WTC11 (cell line): Measurements from ENCODE around the gene ADK. TPM values are rescaled to one million over a fixed set of nuclear protein-coding genes. Genes with fewer than 3 reads are reported as not detected.
A peak's percentile ranks its signal among the peaks of the same experiment; 100 is the strongest.

Experiments used
- ATAC-seq: fragments of 200-7000 bp; cut with Tn5 transposase; 2 replicates; pipeline ENCODE4 v1.10.0; 2021; ENCODE audit warnings: mild to moderate bottlenecking, moderate library complexity
- CTCF ChIA-PET: fragments of 300-600 bp; sonication (Branson Sonifier 250); formaldehyde crosslinking; loops from one replicate; lab custom pipeline; 2021; ENCODE audit warnings: antibody characterized with exemption; lab: Charles Lee
- POLR2A ChIA-PET: fragments of 350-600 bp; sonication (Branson Sonifier 250); formaldehyde crosslinking; loops from one replicate; lab custom pipeline; 2021; ENCODE audit warnings: antibody characterized with exemption; lab: Charles Lee
- DNase-seq: peaks from one replicate; pipeline ENCODE4 v3.0.0; 2021; ENCODE audit warnings: low spot score
- H3K27ac Mint-ChIP-seq: 2 replicates; pipeline ENCODE4 v1.8.0; 2021; ENCODE audit warnings: mixed read lengths
- H3K27me3 Mint-ChIP-seq: 2 replicates; pipeline ENCODE4 v1.8.0; 2021; ENCODE audit warnings: low read depth, mild to moderate bottlenecking, moderate library complexity, mixed read lengths
- H3K36me3 Mint-ChIP-seq: 2 replicates; pipeline ENCODE4 v1.8.0; 2021; ENCODE audit warnings: mixed read lengths
- H3K4me1 Mint-ChIP-seq: 2 replicates; pipeline ENCODE4 v1.8.0; 2022; ENCODE audit warnings: mixed read lengths
- H3K4me3 Mint-ChIP-seq: 2 replicates; pipeline ENCODE4 v1.8.0; 2021; ENCODE audit warnings: mild to moderate bottlenecking, moderate library complexity, mixed read lengths
- H3K9me3 Mint-ChIP-seq: 2 replicates; pipeline ENCODE4 v1.8.0; 2021; ENCODE audit warnings: mixed read lengths
- EMX1 ChIP-seq: fragments of 250-450 bp; sonication (Bioruptor Pico); IDR thresholded peaks from 2 replicates; pipeline ENCODE4 v1.8.0; 2021; ENCODE audit warnings: mild to moderate bottlenecking
- ESRRA ChIP-seq: sonication (generic); formaldehyde crosslinking; IDR thresholded peaks from 2 replicates; pipeline ENCODE4 v1.8.1; 2022; ENCODE audit warnings: mild to moderate bottlenecking, missing genetic modification reagents, borderline replicate concordance
- ETV6 ChIP-seq: sonication (generic); formaldehyde crosslinking; IDR thresholded peaks from 2 replicates; pipeline ENCODE4 v1.8.1; 2022; ENCODE audit warnings: mild to moderate bottlenecking, missing genetic modification reagents
- FOXP1 ChIP-seq: sonication (generic); formaldehyde crosslinking; IDR thresholded peaks from 2 replicates; pipeline ENCODE4 v1.8.0; 2022; ENCODE audit warnings: missing genetic modification reagents, mild to moderate bottlenecking, moderate library complexity, borderline replicate concordance
- GABPB1 ChIP-seq: sonication (generic); formaldehyde crosslinking; IDR thresholded peaks from 2 replicates; pipeline ENCODE4 v1.8.1; 2023; ENCODE audit warnings: mild to moderate bottlenecking, missing genetic modification reagents
- HMGA2 ChIP-seq: fragments of 250-450 bp; sonication (Bioruptor Pico); IDR thresholded peaks from 2 replicates; pipeline ENCODE4 v1.4.0; 2021; ENCODE audit warnings: mild to moderate bottlenecking, moderate library complexity
- IRF2 ChIP-seq: sonication (generic); formaldehyde crosslinking; IDR thresholded peaks from 2 replicates; pipeline ENCODE4 v1.8.0; 2022; ENCODE audit warnings: low read depth, missing genetic modification reagents, borderline replicate concordance
- NR1H2 ChIP-seq: sonication (generic); formaldehyde crosslinking; IDR thresholded peaks from 2 replicates; pipeline ENCODE4 v1.9.0; 2021; ENCODE audit warnings: mild to moderate bottlenecking, moderate library complexity, missing genetic modification reagents
- SOX15 ChIP-seq: fragments of 250-450 bp; sonication (Bioruptor Pico); IDR thresholded peaks from 2 replicates; pipeline ENCODE4 v1.9.0; 2021; ENCODE audit warnings: mild to moderate bottlenecking
- SP1 ChIP-seq: sonication (generic); formaldehyde crosslinking; conservative IDR thresholded peaks from 2 replicates; pipeline ENCODE4 v1.8.1; 2022; ENCODE audit warnings: missing genetic modification reagents
- TEAD4 ChIP-seq: sonication (generic); formaldehyde crosslinking; IDR thresholded peaks from 2 replicates; pipeline ENCODE4 v1.8.0; 2022; ENCODE audit warnings: mild to moderate bottlenecking, missing genetic modification reagents
- TP53 ChIP-seq: sonication (generic); formaldehyde crosslinking; IDR thresholded peaks from 2 replicates; pipeline ENCODE4 v1.8.1; 2023; ENCODE audit warnings: mild to moderate bottlenecking, missing genetic modification reagents
- ZNF138 ChIP-seq: sonication (generic); formaldehyde crosslinking; conservative IDR thresholded peaks from 2 replicates; pipeline ENCODE4 v1.8.1; 2022; ENCODE audit warnings: mild to moderate bottlenecking, moderate library complexity, missing genetic modification reagents
- ZNF219 ChIP-seq: sonication (generic); formaldehyde crosslinking; IDR thresholded peaks from 2 replicates; pipeline ENCODE4 v1.8.0; 2023; ENCODE audit warnings: missing genetic modification reagents, mild to moderate bottlenecking, borderline replicate concordance
- total RNA-seq: library from RNA; stranded (reverse); gene quantifications from 3 replicates; pipeline ENCODE4 v1.2.3, GENCODE V29; 2021
- TF ChIP-seq, protein P1 (sequence below): sonication (generic); formaldehyde crosslinking; IDR thresholded peaks from 2 replicates; pipeline ENCODE4 v1.8.1; 2023; ENCODE audit warnings: mild to moderate bottlenecking, missing genetic modification reagents, moderate library complexity
- TF ChIP-seq, protein P2 (sequence below): sonication (generic); formaldehyde crosslinking; IDR thresholded peaks from 2 replicates; pipeline ENCODE4 v1.8.0; 2022; ENCODE audit warnings: mild to moderate bottlenecking, missing genetic modification reagents
- TF ChIP-seq, protein P3 (sequence below): fragments of 250-450 bp; sonication (Bioruptor Pico); IDR thresholded peaks from 2 replicates; pipeline ENCODE4 v1.9.0; 2021; ENCODE audit warnings: moderate library complexity, mild to moderate bottlenecking, inconsistent platforms, borderline replicate concordance
- TF ChIP-seq, protein P4 (sequence below): fragments of 250-450 bp; sonication (Bioruptor Pico); IDR thresholded peaks from 2 replicates; pipeline ENCODE4 v1.9.0; 2021; ENCODE audit warnings: mild to moderate bottlenecking, borderline replicate concordance
- TF ChIP-seq, protein P5 (sequence below): sonication (generic); formaldehyde crosslinking; IDR thresholded peaks from 2 replicates; pipeline ENCODE4 v1.8.0; 2022; ENCODE audit warnings: mild to moderate bottlenecking, missing genetic modification reagents
- TF ChIP-seq, protein P6 (sequence below): fragments of 250-450 bp; sonication (Bioruptor Pico); IDR thresholded peaks from 2 replicates; pipeline ENCODE4 v2.1.2; 2022; ENCODE audit warnings: mild to moderate bottlenecking, moderate library complexity
- TF ChIP-seq, protein P7 (sequence below): sonication (generic); formaldehyde crosslinking; IDR thresholded peaks from 2 replicates; pipeline ENCODE4 v1.8.0; 2022; ENCODE audit warnings: mild to moderate bottlenecking, missing genetic modification reagents
- TF ChIP-seq, protein P8 (sequence below): sonication (generic); formaldehyde crosslinking; IDR thresholded peaks from 2 replicates; pipeline ENCODE4 v1.8.1; 2022; ENCODE audit warnings: missing genetic modification reagents, borderline replicate concordance

ADK gene
- total RNA-seq, 1 experiment from 2014 or later = 32.7 TPM

DNA sequence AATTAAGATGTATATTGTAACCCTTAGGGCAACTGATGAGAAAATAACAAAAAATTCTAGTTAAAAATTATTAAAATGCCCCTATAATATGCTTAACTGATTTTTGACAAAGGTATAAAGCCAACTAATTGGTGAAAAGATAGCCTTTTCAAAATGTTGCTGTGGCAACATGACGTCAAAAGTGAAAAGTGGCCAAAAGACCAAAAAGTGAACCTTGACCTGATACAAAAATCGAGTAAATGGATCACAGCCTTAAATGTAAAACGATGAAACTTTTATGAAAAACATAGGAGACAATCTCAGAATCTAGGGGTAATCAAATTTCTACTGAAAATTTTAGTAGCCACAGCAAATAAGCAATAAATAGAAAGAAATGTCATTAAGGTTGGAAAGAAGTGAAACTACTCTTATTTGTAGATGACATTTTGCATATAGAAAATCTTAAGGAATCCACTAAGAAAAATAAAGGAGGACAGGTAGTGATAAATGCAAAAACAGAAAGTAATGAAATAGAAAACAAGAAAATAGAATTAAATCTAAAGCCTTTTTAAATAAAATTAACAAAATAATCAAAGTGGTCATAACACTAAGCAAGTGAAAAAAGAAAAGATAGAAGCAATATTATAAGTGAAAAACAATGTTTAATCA, 285.6 kb downstream of the ADK start (continued):
- TF ChIP-seq GABPB1 (CRISPR knock-in tag) = no peak
- no peak for TF ChIP-seq FOXP1 (CRISPR knock-in tag)
- TF ChIP-seq NR1H2 (CRISPR knock-in tag) = no peak
- no peak for TF ChIP-seq ESRRA (CRISPR knock-in tag)
- TF ChIP-seq, protein P1, sequence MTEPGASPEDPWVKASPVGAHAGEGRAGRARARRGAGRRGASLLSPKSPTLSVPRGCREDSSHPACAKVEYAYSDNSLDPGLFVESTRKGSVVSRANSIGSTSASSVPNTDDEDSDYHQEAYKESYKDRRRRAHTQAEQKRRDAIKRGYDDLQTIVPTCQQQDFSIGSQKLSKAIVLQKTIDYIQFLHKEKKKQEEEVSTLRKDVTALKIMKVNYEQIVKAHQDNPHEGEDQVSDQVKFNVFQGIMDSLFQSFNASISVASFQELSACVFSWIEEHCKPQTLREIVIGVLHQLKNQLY (CRISPR knock-in tag) = no peak
- TF ChIP-seq TP53 = no peak
- TF ChIP-seq, protein P2, sequence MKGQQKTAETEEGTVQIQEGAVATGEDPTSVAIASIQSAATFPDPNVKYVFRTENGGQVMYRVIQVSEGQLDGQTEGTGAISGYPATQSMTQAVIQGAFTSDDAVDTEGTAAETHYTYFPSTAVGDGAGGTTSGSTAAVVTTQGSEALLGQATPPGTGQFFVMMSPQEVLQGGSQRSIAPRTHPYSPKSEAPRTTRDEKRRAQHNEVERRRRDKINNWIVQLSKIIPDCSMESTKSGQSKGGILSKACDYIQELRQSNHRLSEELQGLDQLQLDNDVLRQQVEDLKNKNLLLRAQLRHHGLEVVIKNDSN = no peak

DNA sequence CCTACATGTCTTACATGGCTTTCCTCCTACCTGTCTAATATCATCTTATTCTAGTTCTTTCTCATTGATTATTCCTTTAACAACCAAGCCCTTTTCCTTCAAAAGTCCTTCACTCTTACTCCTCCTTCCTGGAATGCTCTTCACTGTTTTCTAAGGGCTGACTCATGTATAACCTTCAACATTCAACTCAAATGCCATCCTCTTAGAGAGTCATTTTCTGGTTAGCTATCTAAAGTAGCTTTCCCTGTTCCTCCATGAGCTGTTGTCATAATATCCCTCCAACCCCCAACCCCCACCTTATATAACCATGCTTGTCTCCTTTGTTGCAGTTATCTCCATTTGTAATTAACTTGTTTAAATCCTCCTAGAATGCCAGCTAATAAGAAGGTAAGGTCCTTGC, 286.8 kb downstream of the ADK start:
- POLR2A ChIA-PET = interaction anchor here (0.6 kb wide), 1 partner anchor 420 kb away, joined by 3 read pairs; no protein-coding TSS in a partner anchor
- ATAC-seq = no peak

More for the DNA sequence above, 286.8 kb downstream of the ADK start:
- TF ChIP-seq EMX1 (CRISPR knock-in tag) (no peak), TEAD4 (CRISPR knock-in tag) (no peak), NR1H2 (CRISPR knock-in tag) (no peak), ZNF138 (CRISPR knock-in tag) (no peak), IRF2 (CRISPR knock-in tag) (no peak), SOX15 (CRISPR knock-in tag) (no peak), SP1 (CRISPR knock-in tag) (no peak), ETV6 (CRISPR knock-in tag) (no peak), HMGA2 (CRISPR knock-in tag) (no peak), ZNF219 (no peak)
- TF ChIP-seq, protein P3, sequence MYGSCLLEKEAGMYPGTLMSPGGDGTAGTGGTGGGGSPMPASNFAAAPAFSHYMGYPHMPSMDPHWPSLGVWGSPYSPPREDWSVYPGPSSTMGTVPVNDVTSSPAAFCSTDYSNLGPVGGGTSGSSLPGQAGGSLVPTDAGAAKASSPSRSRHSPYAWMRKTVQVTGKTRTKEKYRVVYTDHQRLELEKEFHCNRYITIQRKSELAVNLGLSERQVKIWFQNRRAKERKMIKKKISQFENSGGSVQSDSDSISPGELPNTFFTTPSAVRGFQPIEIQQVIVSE (CRISPR knock-in tag) = no peak
- TF ChIP-seq, protein P4, sequence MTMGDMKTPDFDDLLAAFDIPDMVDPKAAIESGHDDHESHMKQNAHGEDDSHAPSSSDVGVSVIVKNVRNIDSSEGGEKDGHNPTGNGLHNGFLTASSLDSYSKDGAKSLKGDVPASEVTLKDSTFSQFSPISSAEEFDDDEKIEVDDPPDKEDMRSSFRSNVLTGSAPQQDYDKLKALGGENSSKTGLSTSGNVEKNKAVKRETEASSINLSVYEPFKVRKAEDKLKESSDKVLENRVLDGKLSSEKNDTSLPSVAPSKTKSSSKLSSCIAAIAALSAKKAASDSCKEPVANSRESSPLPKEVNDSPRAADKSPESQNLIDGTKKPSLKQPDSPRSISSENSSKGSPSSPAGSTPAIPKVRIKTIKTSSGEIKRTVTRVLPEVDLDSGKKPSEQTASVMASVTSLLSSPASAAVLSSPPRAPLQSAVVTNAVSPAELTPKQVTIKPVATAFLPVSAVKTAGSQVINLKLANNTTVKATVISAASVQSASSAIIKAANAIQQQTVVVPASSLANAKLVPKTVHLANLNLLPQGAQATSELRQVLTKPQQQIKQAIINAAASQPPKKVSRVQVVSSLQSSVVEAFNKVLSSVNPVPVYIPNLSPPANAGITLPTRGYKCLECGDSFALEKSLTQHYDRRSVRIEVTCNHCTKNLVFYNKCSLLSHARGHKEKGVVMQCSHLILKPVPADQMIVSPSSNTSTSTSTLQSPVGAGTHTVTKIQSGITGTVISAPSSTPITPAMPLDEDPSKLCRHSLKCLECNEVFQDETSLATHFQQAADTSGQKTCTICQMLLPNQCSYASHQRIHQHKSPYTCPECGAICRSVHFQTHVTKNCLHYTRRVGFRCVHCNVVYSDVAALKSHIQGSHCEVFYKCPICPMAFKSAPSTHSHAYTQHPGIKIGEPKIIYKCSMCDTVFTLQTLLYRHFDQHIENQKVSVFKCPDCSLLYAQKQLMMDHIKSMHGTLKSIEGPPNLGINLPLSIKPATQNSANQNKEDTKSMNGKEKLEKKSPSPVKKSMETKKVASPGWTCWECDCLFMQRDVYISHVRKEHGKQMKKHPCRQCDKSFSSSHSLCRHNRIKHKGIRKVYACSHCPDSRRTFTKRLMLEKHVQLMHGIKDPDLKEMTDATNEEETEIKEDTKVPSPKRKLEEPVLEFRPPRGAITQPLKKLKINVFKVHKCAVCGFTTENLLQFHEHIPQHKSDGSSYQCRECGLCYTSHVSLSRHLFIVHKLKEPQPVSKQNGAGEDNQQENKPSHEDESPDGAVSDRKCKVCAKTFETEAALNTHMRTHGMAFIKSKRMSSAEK = no peak
- TF ChIP-seq, protein P5, sequence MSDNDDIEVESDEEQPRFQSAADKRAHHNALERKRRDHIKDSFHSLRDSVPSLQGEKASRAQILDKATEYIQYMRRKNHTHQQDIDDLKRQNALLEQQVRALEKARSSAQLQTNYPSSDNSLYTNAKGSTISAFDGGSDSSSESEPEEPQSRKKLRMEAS (CRISPR knock-in tag) = no peak
- TF ChIP-seq, protein P6, sequence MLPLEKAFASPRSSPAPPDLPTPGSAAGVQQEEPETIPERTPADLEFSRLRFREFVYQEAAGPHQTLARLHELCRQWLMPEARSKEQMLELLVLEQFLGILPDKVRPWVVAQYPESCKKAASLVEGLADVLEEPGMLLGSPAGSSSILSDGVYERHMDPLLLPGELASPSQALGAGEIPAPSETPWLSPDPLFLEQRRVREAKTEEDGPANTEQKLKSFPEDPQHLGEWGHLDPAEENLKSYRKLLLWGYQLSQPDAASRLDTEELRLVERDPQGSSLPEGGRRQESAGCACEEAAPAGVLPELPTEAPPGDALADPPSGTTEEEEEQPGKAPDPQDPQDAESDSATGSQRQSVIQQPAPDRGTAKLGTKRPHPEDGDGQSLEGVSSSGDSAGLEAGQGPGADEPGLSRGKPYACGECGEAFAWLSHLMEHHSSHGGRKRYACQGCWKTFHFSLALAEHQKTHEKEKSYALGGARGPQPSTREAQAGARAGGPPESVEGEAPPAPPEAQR (CRISPR knock-in tag) = no peak
- TF ChIP-seq, protein P7, sequence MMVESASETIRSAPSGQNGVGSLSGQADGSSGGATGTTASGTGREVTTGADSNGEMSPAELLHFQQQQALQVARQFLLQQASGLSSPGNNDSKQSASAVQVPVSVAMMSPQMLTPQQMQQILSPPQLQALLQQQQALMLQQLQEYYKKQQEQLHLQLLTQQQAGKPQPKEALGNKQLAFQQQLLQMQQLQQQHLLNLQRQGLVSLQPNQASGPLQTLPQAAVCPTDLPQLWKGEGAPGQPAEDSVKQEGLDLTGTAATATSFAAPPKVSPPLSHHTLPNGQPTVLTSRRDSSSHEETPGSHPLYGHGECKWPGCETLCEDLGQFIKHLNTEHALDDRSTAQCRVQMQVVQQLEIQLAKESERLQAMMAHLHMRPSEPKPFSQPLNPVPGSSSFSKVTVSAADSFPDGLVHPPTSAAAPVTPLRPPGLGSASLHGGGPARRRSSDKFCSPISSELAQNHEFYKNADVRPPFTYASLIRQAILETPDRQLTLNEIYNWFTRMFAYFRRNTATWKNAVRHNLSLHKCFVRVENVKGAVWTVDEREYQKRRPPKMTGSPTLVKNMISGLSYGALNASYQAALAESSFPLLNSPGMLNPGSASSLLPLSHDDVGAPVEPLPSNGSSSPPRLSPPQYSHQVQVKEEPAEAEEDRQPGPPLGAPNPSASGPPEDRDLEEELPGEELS (CRISPR knock-in tag) = no peak
- TF ChIP-seq, protein P8, sequence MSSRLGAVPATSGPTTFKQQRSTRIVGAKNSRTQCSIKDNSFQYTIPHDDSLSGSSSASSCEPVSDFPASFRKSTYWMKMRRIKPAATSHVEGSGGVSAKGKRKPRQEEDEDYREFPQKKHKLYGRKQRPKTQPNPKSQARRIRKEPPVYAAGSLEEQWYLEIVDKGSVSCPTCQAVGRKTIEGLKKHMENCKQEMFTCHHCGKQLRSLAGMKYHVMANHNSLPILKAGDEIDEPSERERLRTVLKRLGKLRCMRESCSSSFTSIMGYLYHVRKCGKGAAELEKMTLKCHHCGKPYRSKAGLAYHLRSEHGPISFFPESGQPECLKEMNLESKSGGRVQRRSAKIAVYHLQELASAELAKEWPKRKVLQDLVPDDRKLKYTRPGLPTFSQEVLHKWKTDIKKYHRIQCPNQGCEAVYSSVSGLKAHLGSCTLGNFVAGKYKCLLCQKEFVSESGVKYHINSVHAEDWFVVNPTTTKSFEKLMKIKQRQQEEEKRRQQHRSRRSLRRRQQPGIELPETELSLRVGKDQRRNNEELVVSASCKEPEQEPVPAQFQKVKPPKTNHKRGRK (CRISPR knock-in tag) = no peak
- peak overlapping the region; percentile 8; the same call in 1 of the 2 replicates for H3K27ac Mint-ChIP-seq
- CTCF ChIA-PET = no interaction called here
- H3K27me3 Mint-ChIP-seq = no peaks in the 10 kb centered on the region
- H3K4me3 Mint-ChIP-seq = no peak overlapping the region
- H3K36me3 Mint-ChIP-seq = no peaks in the 10 kb centered on the region
- peaks cover 36% of the 10 kb centered on the region for H3K4me1 Mint-ChIP-seq
- no peak for DNase-seq
- no peaks in the 10 kb centered on the region for H3K9me3 Mint-ChIP-seq
